ENCODE measurements around the gene PIH1D1.
A peak's percentile ranks its signal among the peaks of the same experiment; 100 is the strongest.
"Not testable (repeated sequence)": the region's sequence is repeated elsewhere in the genome, so short reads cannot be mapped to it uniquely, and the experiment has no call there.

Gene PIH1D1

DNA sequence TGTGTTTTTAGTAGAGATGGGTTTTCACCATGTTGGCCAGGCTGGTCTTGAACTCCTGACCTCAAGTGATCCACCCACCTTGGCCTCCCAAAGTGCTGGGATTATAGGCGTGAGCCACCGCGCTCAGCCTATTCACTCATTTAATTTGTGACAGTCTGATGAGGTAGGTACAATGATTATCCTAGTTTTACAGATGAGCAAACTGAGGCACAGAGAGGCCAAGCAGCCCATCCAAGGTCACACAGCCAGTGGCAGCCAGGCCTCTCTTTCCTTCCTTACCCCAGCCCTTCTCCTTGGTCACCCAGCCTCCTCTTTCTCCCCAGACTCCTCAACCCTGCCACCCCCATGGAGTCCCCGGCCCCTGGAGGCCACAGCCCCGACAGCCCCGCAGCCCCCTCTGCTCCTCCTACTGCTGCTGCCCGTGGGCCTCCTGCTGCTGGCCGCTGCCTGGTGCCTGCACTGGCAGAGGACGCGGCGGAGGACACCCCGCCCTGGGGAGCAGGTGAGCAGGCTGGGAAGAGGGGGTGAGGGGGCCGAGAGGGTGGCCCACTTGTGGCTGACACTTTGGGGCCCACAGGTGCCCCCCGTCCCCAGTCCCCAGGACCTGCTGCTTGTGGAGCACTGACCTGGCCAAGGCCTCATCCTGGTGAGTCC, 28.5 kb upstream of the PIH1D1 start:
- DNase-seq, result no peak

DNA sequence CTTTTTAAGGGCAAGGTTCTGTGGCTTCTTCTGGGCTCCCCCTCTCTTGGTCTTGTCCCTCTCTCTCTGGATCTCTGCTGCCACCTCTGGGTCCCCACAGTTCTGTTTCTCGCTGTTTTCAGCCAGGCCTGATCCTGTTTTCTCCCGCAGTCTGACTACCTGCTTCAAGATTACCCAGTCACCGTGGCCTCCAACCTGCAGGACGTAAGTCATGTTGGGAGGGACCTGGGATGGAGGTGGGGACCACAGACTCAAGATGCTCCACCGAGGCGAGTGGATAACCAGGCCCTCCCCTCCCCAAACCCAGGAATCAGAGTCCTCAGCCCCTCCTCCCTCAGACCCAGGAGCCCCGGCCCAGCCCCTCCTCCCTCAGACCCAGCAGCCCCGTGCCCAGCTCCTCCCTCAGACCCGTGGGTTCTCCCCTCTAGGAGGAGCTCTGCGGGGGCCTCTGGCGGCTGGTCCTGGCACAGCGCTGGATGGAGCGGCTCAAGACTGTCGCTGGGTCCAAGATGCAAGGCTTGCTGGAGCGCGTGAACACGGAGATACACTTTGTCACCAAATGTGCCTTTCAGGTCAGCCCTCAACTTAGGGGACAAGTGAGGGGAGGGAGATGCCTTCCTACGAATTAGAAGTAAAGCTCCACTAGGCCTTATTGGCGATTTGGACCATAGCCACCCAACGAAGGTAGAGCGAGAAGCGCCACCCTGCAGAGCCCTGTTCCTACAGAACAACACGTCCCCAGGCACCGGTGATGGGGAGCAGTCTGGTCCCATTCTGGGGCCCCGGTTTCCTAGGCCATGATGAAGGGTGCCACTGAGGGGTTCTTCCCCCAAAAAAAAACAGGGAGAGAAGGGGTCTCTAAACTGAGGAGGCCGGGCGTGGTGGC, 24.6 kb upstream of the PIH1D1 start:
- DNase-seq, result no peak

DNA sequence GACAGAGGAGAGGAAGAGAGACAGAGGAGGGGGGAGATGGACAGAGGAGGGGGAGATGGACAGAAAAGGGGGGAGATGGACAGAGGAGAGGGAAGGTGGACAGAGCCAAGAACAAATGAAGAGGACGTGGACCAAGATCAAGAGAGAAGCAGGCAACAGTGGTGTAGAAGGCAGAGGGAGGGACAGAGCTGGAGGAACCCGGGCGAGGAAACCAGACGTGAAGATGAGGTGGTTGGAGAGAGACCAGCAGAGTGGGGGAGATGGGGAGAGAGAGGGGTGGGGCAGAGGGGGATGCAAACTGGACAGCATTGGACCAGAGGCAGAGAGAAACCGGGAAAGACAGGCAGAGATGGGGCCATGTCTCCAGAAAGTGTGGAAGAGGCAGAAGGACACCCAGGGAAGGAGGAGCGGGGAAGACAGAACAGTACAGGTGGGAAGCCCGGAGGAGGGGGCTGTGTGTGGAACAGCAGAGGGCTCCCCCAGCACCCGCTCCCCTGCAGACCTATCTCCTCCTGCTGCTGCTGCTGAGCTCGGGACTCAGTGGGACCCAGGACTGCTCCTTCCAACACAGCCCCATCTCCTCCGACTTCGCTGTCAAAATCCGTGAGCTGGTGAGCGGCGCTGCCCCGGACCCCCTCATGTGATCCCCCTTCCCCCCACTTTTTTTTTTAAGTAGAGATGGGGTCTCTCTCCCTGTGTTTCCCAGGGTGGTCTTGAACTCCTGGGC, 23.7 kb upstream of the PIH1D1 start:
- DNase-seq, result no peak

DNA sequence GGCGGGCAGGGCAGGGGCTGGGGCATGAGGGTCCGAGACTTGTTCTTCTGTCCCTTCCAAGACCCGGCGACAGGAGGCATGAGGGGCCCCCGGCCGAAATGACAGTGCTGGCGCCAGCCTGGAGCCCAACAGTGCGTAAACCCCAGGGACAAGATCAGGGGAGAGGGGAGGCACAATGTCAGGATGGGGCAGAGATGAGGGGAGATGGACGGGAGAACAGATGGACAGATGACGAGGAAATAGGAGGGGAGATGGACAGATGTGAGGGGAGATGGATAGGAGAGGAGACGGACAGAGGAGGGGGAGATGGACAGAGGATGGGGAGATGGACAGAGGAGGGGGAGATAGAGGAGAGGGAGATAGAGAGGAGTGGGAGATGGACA, 22.9 kb upstream of the PIH1D1 start:
- DNase-seq, result no peak

DNA sequence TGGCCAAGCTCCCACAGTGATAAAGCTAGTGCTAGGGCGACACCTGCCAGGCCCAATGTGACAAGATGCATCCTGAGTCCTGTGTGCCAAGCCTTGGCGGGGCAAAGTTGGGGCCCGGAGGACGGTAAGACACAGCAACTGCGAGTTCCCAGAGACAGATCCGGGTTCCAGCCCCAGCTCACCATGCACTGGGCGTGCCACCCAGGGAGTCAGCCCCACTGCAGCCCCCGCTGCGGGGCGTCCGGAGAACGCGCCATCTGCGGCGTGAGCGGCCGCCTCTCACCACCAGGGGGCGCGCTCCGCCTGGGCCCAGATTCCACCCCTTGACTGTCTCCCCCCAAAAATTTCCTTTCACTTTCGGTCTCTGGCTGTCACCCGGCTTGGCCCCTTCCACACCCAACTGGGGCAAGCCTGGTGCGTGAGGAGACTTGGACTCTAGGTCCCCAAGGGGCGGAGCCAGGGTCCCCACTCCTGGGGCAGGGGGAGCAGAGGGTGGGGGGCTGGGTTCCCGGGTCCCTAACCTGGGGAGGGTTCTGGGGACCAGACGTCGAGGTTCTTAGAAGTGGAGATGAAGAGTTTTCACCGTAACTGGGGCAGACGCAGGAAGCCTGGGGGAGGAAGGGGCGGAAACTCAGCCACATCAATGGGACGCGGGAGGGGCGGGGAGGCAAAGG, 22.4 kb upstream of the PIH1D1 start, which contains the start of gene FLT3LG:
TSS of gene FLT3LG (plus strand) at position 348 of the 674 bp plus-strand sequence. CDS start 425 bp downstream, outside the sequence.
- DNase-seq, result peak; percentile 62

DNA sequence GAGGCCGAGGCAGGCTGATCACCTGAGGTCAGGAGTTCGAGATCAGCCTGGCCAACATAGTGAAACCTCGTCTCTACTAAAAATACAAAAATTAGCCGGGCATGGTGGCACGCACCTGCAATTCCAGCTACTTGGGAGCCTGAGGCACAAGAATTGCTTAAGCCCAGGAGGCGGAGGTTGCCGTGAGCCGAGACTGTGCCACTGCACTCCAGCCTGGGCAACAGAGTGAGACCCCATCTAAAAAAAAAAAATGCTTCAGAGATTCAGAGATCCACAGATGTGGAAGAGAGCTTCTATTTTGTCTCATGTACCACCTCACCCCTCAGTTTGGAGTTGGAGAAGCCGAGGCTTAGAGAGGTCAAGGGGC, 21.9 kb upstream of the PIH1D1 start:
- not testable (repeated sequence) for DNase-seq

DNA sequence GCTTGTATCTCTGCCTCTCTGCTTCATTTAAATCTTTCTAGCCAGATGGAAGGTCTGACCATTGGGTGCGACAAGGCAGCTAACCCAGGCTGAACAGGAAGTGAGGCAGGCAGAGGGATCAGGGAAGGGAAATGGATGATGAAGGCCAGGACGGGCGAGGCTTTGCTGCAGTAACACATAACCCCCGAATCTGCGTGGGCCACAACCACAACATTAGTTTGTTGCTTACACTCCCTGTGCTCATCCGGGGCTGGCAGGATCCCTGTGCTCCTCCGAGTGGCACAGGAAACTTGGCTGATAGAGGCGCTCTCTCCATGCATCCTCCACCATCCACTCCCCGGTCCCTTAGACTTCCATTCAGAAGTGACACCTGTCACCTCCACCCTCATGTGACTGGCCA, 21.3 kb upstream of the PIH1D1 start:
- no peak for DNase-seq

DNA sequence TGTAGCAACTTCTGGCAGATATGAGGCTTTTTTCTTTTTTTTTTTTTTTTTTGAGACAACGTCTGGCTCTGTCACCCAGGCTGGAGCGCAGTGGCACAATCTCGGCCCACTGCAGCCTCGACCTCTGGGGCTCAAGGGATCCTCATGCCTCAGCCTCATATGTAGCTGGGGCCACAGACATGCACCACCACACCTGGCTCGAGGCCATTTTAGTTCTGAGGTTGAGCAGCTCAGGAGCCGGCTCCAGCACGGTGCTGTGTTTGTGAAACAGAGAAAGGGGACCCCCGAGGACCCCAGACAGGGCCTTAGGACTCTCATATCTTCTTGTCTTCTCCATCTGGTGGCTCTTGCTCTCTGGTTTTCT, 19.0 kb upstream of the PIH1D1 start:
- DNase-seq, result no peak

DNA sequence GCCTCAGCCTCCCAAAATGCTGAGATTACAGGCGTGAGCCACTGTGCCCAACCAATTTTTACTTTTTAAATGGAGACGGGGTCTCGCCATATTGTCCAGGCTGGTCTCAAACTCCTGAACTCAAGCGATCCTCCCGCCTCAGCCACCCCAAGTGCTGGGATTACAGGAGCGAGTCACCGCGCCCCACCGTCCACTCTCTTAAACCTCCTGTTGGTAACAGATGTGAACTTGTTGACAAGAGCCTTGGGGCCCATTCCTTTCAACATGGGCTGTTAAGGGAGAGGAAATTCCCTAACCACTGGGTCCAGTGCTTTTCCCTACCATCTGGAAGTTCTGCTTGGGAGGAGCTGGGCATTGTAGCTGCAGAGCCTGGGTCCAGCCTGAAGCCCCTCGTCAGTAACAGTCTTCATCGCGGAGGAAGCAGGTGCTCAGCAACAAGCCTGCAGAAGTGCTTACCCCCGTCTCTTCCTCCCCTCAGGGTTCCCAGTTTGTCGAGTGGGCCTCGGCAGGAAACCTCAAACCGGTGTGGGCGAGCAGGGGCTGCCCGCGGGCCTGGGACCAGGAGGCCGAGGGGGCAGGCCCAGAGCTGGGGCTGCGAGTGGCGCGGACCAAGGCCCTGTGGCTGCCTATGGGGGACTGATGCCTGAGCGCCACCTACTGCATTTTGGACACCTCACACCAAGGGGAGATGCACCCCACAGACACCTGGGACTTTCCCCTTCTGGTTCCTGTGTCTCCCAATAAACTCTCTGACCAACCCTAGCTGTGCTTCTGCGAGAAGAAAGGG, 18.4 kb upstream of the PIH1D1 start:
- peak; percentile 16 for DNase-seq

DNA sequence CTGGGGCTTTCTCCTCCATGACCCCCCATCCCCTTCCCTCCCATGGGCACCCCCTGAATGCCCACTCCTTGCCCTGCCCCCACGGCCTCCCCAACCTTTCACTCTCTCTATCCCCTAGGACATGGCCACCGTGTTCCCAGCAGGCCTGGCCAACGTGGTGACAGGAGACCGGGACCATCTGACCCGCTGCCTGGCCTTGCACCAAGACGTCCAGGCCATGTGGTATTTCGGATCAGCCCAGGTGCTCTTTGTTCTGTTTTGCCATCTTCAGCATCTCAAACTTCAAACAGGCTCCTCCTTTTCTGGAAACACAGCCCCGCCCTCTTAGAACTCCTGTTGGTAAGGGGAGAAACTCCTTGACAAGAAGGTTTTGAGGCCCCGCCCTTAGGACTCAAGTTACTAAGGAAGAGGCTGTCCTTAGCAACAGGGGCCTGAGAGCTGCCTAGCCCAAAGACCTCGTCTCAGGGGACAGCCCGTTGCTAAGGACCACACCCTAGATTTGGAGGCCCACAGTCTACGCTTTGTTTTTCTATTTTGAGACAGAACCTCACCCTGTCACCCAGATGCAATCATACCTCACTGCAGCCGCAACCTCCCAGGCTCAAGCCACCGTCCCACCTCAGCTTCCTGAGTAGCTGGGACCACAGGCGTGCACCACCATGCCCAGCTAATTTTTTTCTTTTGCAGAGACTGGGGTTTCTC, 17.3 kb upstream of the PIH1D1 start:
- DNase-seq, result peak; percentile 95

DNA sequence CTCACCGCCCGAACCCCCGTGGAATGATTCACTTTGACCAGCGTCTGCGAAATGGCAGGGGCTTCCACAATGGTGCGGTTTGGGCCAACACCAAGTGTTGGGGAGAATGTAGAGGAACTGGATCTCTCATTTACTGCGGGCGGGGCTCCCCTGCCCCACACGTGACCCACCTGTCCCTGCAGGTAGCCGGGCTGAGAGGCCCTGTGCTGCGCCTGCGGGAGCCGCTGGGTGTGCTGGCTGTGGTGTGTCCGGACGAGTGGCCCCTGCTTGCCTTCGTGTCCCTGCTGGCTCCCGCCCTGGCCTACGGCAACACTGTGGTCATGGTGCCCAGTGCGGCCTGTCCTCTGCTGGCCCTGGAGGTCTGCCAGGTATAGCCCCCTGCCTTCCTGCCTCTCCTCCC, 16.6 kb upstream of the PIH1D1 start:
- DNase-seq, result no peak

DNA sequence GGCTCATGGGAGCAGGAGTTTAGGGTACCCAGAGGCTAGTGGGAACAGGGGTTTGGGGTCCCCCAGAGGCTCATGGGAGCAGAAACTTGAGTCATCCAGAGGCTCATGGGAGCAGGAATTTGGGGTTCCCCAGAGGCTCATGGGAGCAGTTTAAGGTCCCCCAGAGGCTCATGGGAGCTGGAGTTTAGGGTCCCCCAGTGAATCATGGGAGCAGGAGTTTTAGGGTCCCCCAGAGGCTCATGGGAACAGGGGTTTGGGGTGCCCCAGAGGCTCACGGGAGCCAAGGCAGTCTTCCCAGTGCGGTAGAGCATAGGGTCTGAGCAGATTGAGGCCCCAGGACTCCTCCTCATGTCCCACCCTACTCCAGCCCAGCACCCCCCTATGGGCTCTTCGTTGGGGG, 13.8 kb upstream of the PIH1D1 start:
- DNase-seq, result no peak

DNA sequence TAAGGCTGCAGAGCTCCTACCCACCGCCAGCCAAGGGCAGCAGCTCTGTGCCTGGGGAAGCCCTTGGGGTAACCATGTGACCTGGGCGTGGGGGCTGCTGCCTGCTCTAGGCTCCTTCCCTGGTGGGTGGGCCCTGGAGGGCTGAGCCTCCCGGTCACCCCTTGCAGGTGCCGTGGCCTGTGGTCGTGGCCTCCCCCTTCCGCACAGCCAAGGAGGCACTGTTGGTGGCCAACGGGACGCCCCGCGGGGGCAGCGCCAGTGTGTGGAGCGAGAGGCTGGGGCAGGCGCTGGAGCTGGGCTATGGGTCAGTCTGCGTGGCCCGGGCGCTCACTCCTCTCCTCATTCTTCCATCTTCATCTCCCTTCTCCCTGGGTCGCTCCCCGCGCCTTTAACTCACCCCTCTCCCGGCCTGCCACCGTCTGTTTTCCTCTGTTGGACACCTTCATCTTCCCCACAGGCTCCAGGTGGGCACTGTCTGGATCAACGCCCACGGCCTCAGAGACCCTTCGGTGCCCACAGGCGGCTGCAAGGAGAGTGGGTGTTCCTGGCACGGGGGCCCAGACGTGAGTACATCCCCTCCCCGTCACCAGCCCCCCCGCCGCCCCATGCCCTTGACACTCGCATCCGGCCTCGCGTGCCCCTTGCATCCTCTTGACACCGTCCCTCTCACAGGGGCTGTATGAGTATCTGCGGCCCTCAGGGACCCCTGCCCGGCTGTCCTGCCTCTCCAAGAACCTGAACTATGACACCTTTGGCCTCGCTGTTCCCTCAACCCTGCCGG, 12.5 kb upstream of the PIH1D1 start:
- DNase-seq, result no peak

DNA sequence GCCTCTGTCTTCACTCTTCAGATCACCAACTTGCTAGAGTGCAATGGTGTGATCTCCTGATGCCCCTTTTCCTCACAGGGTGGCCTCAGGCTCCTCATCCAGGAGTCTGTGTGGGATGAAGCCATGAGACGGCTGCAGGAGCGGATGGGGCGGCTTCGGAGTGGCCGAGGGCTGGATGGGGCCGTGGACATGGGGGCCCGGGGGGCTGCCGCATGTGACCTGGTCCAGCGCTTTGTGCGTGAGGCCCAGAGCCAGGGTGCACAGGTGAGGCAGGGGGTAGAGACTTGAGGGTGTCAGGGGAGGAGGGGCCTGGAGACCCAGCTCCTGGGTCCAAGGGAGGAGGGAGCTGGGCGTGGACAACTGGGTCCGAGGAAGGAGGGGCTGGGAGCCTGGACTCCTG, 10.9 kb upstream of the PIH1D1 start:
- no peak for DNase-seq

DNA sequence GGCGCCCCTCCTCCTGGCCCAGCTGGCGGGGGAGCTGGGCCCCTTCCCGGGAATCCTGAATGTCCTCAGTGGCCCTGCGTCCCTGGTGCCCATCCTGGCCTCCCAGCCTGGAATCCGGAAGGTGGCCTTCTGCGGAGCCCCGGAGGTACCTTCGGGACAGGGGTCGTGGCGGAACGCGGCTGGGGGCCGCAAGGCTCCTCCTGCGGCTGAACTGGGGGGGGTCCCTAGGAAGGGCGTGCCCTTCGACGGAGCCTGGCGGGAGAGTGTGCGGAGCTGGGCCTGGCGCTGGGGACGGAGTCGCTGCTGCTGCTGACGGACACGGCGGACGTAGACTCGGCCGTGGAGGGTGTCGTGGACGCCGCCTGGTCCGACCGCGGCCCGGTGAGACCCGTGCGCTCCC, 10.0 kb upstream of the PIH1D1 start:
- DNase-seq, result no peak

DNA sequence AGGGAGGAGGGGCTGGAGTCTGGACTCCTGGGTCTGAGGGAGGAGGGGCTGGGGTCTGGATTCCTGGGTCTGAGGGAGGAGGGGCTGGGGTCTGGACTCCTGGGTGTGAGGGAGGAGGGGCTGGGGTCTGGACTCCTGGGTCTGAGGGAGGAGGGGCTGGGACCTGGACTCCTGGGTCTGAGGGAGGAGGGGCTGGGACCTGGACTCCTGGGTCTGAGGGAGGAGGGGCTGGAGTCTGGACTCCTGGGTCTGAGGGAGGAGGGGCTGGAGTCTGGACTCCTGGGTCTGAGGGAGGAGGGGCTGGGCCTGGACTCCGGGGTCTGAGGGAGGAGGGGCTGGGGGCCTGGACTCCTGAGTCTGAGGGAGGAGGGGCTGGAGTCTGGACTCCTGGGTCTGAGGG, 9.5 kb upstream of the PIH1D1 start:
- not testable (repeated sequence) for DNase-seq

DNA sequence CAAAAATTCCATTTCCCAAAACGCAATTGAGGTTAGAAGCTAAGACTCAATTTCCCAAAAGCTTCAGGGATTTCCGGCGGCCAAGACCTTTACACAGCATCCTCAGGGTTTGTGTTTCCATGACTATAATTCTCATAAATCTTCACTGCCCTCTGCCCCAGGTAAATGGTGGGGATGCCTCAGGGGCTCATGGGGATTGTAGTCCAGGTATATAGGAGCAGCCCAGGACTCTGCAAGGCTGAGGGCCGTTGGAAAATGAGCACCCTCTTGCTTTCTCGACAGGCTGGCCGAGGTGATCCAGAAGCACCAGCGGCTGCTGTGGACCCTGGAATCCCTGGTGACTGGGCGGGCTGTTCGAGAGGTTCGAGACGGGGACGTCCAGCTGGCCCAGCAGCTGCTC, 7.8 kb upstream of the PIH1D1 start:
- DNase-seq, result no peak

DNA sequence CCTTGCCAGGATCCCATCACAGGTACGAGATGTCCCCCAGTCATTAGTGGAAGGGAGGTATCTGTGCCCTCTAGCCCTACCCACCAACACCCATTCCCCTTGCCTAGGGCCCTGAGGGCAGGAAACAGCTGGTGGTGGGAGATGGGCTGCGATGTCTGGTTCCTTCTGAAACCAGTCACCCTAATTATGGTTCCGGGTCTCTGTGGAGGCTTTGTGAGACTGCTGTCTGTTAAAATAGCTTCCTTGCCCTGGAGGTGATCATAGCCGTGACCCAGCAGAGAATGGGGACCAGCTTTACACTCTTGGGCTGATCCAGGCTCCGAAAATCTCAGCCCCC, 6.9 kb upstream of the PIH1D1 start:
- no peak for DNase-seq

DNA sequence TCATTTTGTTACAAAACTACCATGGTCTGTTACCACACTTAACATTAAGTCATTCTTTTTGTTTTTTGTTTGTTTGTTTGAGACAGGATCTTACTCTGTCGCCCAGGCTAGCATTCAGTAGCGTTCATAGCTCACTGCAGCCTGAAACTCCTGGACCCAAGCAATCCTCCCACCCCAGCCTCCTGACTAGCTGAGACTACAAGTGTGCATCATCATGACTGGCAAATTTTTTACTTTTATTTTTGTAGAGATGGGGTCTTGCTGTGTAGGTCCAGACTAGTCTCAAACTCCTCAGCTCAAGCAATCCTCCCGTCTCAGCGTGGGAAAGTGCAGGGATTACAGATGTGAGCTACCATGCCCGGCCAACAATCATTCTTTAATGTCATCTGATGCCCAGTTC, 4.7 kb upstream of the PIH1D1 start:
- no peak for DNase-seq

DNA sequence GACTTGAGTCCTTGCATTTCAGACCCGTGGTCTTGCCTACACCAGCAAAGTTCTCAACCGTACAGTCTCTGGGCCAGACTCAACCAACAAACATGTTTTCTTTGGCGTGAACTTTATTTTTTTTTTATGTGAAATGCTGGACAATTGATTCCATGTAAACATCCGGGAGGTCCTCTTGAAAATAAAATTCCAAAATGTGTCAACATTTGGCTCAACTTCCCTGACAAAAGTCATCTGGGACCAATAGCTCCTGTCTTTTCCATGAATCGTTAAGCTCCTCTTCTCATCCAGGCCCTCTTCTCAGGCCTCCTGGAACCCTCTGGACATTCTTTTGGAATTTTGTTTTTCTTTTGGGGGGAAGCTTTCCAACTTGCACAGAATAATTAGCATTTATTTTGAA, 4.2 kb upstream of the PIH1D1 start:
- DNase-seq, result no peak

DNA sequence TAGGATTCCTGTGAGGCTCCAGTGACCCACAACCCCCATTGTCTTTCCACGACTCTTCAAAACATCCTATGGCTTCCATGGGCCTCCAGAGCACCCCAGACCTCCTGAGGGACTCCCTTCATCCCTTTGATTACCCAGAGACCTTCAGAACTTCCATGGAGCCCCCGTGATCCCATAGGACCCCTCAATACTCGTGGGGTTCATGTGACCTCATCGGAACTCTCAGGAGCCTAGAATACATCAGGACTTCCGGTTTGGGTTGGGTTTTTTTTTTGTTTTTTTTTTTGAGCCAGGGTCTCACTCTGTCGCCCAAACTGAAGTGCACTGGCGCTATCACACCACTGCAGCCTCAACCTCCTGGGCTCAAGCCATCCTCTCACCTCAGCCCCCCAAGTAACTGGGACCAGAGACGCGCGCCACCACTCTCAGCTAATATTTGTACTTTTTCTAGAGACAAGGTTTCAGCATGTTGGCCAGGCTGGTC, 2.2 kb upstream of the PIH1D1 start:
- peak; percentile 64 for DNase-seq
